BLaER1 treated with 17β-estradiol and CSF1 and Interleukin-3, amounts not matched to agents 10 nM and 100 nM (cell line): ENCODE measurements around the gene GEMIN4.
"Not testable (repeated sequence)": the region's sequence is repeated elsewhere in the genome, so short reads cannot be mapped to it uniquely, and the experiment has no call there.

Source experiments
- H3K27ac ChIP-seq, 11 experiments: shearing (Covaris generic); formaldehyde crosslinking; 2 replicates each; pipeline ENCODE4 v1.8.1; 2022
- H3K27me3 ChIP-seq, 11 experiments: shearing (Covaris generic); formaldehyde crosslinking; 2 replicates each; pipeline ENCODE4 v1.8.1; 2022
- H3K36me3 ChIP-seq, 11 experiments: shearing (Covaris generic); formaldehyde crosslinking; 2 replicates each; pipeline ENCODE4 v1.8.1; 2022
- H3K4me1 ChIP-seq, 10 experiments: shearing (Covaris generic); formaldehyde crosslinking; 2 replicates each; pipeline ENCODE4 v1.8.1; 2022
- H3K4me2 ChIP-seq, 11 experiments: shearing (Covaris generic); formaldehyde crosslinking; 2 replicates each; pipeline ENCODE4 v1.8.1; 2022
- H3K4me3 ChIP-seq, 10 experiments: shearing (Covaris generic); formaldehyde crosslinking; 2 replicates each; pipeline ENCODE4 v1.8.1; 2022
- H3K9ac ChIP-seq, 11 experiments: shearing (Covaris generic); formaldehyde crosslinking; 2 replicates each; pipeline ENCODE4 v1.8.1; 2022
- H3K9me3 ChIP-seq, 11 experiments: shearing (Covaris generic); formaldehyde crosslinking; replicated peaks in 1 of 11; 2 replicates each; pipeline ENCODE4 v1.8.1; 2022
- H4K20me1 ChIP-seq, 11 experiments: shearing (Covaris generic); formaldehyde crosslinking; 2 replicates each; pipeline ENCODE4 v1.8.1; 2022
- Cebpa-rat ChIP-seq, 11 experiments: shearing (Covaris generic); IDR thresholded peaks; 2 replicates each; pipeline ENCODE4 v1.8.1; 2022

Gene GEMIN4

DNA sequence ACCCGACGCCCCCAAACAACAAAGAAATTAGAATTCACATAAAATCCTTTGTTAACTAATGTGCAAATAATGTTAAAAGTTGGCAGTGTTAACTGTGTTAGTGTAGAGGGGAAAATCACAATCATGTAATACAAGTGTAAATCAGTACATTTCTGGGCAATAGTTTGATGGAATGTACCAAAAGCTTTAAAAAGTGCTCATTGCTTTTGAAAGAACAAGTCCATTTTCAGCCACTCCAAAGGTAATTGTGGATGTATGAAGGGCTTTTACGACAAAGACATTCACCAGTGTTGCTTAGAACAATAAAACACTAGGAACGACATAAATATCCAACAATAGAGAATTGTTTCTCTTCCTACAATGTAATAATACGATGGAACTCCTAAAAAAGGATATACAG is 21.0 kb upstream of the GEMIN4 start:
- Histone ChIP-seq H3K27me3 (peaks cover 0 to 7% (median 0%) of the 10 kb centered on the region in 11 experiments; a peak in 1 of 22 replicates), H3K4me2 (peak overlapping the region; percentile 48 to 79 (median 67); a peak in 19 of 22 replicates), H3K27ac (no peak overlapping the region), H4K20me1 (peaks cover 26 to 83% (median 76%) of the 10 kb centered on the region in 11 experiments; a peak in 21 of 22 replicates), H3K4me1 (peaks cover 32 to 48% (median 44%) of the 10 kb centered on the region in 10 experiments), H3K9me3 (no peaks in the 10 kb centered on the region), H3K36me3 (peaks cover 83 to 99% (median 93%) of the 10 kb centered on the region in 11 experiments), H3K9ac (no peak overlapping the region), H3K4me3 (no peak overlapping the region)
- TF ChIP-seq Cebpa-rat (IDR thresholded peaks at IDR 0.05) = no peak

DNA sequence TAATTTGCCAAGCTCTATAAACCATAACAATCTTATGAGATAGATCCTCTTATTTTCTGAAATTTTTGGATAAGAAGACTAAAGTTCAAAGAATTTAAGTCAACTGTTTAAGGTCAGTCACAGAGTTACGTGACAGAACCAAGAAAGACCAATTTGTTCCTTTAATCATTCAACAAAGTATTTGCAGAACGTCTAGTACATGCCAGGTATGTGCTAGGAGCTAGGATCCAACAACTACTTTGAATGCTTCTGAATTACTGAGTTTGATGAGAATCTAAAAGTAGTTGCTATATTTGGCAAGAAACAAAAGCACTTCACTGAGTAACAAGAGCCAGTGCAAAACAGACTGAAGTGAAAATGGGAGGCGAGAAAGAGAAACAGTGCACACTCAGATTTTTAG is 15.0 kb upstream of the GEMIN4 start:
- no peak overlapping the region for H3K4me2 ChIP-seq
- H3K9me3 ChIP-seq = no peaks in the 10 kb centered on the region
- TF ChIP-seq Cebpa-rat (IDR thresholded peaks at IDR 0.05) = no peak
- H3K27me3 ChIP-seq = no peaks in the 10 kb centered on the region
- H3K4me3 ChIP-seq = no peak overlapping the region
- no peak overlapping the region for H3K9ac ChIP-seq
- H4K20me1 ChIP-seq = peaks cover 3 to 32% (median 23%) of the 10 kb centered on the region in 11 experiments; a peak in 16 of 22 replicates
- peaks cover 0 to 2% (median 0%) of the 10 kb centered on the region in 10 experiments; a peak in 3 of 20 replicates for H3K4me1 ChIP-seq
- no peak overlapping the region for H3K27ac ChIP-seq
- peaks cover 85 to 100% (median 96%) of the 10 kb centered on the region in 11 experiments for H3K36me3 ChIP-seq

DNA sequence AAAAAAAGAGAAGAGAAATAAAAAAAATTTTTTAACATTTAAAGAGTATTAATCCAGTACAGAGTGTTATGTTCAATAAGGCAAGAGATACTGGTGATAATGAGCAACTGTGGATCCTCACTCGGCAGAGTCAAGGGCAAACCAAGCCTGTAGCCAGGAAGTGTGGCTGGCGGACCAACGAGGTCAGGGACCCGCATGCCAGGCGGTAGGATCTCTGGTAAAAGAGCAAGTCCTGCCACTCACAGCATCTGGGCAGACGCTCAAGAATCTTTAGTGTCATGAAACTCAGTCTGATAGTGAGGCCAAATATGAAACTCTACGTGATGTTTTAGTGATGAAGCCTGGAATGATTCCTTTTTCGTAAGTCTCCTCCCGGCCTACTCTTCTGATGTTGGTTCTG is 8.3 kb upstream of the GEMIN4 start:
- no peaks in the 10 kb centered on the region for H3K4me1 ChIP-seq
- no peaks in the 10 kb centered on the region for H3K27me3 ChIP-seq
- H3K27ac ChIP-seq = no peak overlapping the region
- H4K20me1 ChIP-seq = no peaks in the 10 kb centered on the region; a peak in 1 of 22 replicates
- no peak overlapping the region for H3K4me3 ChIP-seq
- peaks cover 84 to 96% (median 92%) of the 10 kb centered on the region in 11 experiments for H3K36me3 ChIP-seq
- H3K9ac ChIP-seq = no peak overlapping the region
- no peak overlapping the region for H3K4me2 ChIP-seq
- H3K9me3 ChIP-seq = no peaks in the 10 kb centered on the region
- no peak for TF ChIP-seq Cebpa-rat (IDR thresholded peaks at IDR 0.05)

DNA sequence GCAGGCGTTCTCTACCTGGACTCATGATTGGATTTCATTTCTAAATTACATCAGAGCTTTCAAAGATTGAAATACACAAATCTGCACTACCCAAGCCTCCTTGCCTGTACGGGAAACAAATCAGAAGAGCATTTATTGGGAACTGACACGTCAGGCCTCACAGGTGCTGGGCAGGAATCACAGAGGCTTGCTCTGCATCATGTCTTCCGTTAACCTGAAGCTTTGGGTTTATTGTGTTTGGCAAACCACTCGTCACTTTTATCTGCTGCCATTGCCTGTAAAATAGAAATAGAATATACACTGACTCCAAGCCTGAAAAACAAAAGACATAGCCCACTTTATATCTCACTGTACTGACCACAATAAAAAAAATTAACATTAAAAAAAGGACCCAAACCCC is 7.9 kb upstream of the GEMIN4 start:
- no peak for TF ChIP-seq Cebpa-rat (IDR thresholded peaks at IDR 0.05)
- H4K20me1 ChIP-seq = no peaks in the 10 kb centered on the region
- H3K4me2 ChIP-seq = no peak overlapping the region
- H3K27me3 ChIP-seq = no peaks in the 10 kb centered on the region
- H3K27ac ChIP-seq = no peak overlapping the region
- no peak overlapping the region for H3K9ac ChIP-seq
- H3K4me1 ChIP-seq = no peaks in the 10 kb centered on the region
- H3K4me3 ChIP-seq = no peak overlapping the region
- peaks cover 80 to 92% (median 88%) of the 10 kb centered on the region in 11 experiments for H3K36me3 ChIP-seq
- H3K9me3 ChIP-seq = no peaks in the 10 kb centered on the region

DNA sequence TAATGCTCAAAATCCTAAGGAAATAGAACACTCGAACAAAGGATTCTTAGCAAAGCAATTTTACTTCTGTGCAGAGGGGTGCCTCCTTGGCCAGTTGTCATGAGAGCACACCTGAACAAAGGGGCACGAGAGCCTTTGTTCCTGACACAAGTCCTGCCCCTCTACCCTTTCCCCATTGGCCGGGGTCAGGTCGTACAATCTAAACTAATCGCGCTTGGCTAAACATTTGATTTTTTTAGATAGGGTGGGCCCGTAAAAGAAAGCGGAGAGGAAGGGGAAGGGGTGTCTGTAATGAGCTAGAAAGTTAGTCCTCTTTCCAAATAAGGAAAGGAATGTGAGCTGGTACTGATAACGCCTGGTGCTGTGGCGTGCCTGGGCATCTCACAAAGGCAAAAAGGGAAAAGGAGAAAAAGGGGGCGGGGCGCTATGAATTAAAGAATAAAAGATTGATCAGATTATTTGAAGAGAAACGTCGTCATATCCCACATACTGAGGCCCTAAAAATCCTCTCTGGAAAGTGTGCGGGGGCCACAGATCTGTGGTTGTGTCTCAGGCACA is 4.0 kb upstream of the GEMIN4 start:
- not testable (repeated sequence) for H3K9ac ChIP-seq, H3K27me3 ChIP-seq, H3K9me3 ChIP-seq, H3K27ac ChIP-seq, H3K4me1 ChIP-seq, H4K20me1 ChIP-seq, H3K4me3 ChIP-seq, H3K4me2 ChIP-seq
- H3K36me3 ChIP-seq = peaks cover 46 to 56% (median 51%) of the 10 kb centered on the region in 11 experiments

DNA sequence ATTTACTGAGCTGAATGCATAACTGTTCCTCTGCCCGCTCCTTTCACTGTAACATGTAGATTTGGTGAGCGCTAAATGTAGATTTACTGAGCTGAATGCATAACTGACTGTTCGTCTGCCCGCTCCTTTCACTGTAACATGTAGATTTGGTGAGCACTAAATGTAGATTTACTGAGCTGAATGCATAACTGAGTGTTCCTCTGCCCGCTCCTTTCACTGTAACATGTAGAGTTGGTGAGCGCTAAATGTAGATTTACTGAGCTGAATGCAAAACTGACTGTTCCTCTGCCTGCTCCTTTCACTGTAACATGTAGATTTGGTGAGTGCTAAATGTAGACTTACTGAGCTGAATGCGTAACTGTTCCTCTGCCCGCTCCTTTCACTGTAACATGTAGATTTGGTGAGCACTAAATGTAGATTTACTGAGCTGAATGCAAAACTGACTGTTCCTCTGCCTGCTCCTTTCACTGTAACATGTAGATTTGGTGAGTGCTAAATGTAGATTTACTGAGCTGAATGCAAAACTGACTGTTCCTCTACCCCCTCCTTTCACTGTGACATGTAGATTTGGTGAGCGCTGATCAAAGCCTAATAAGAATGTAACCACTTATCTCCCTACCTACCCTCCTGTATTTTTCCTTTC is 3.4 kb upstream of the GEMIN4 start:
- not testable (repeated sequence) for H3K4me3 ChIP-seq, H3K9ac ChIP-seq, H3K27me3 ChIP-seq, H3K4me2 ChIP-seq, H3K27ac ChIP-seq, H3K9me3 ChIP-seq
- Histone ChIP-seq H3K36me3 (peaks cover 40 to 50% (median 44%) of the 10 kb centered on the region in 11 experiments), H3K4me1 (peaks cover 13 to 15% (median 14%) of the 10 kb centered on the region in 10 experiments), H4K20me1 (peaks cover 0 to 10% (median 6%) of the 10 kb centered on the region in 11 experiments; a peak in 11 of 22 replicates)

DNA sequence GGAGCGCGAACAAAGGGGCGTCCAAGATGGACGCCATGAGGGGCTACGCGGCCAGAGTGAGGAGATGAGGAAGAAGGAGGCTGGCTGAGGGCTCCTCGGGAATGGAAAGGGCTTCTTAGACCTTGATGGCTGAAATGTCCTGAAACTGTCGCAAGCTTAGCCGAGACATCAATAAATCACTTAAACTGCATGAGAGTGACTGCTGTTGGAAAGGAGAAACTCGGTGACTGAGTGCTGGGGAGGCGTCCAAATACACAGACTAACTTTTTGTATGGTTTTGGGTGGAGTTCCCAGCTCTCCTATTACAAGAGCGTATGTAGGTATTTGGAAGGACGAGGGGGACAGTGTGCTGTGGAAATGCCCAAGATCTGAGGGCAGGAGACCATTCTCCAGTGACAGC is 1.4 kb upstream of the GEMIN4 start:
- H3K4me3 ChIP-seq = no peak overlapping the region

DNA sequence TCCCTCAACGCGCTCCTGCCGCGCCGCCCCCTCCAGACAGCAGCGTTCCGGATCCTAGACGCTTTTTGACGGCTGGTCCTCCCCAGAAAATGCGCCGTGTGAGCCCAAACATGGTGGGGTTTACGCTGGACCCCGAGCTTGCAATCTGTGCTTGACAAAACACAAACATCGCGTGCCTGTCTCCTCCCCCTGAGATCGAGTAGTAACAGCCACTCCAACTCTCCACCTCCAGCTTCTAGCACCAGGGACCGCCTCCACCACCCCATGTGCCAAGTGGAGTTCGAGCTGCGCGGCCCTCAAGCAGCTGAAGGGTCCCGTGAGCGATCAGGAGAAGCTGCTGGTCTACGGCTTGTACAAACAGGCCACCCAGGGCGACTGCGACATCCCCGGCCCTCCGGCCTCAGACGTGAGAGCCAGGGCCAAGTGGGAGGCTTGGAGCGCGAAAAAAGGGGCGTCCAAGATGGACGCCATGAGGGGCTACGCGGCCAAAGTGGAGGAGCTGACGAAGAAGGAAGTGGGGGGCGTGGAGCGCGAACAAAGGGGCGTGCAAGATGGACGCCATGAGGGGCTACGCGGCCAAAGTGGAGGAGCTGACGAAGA is 656 bp upstream of the GEMIN4 start:
- Histone ChIP-seq H3K27ac (peak overlapping the region; percentile 86 to 100 (median 98)), H3K9me3 (peaks cover 0 to 13% (median 7%) of the 10 kb centered on the region in 11 experiments; a peak in 9 of 22 replicates), H3K36me3 (peaks cover 29 to 47% (median 35%) of the 10 kb centered on the region in 11 experiments), H3K9ac (peak overlapping the region; percentile 93 to 99 (median 97)), H3K27me3 (no peaks in the 10 kb centered on the region), H3K4me3 (peak overlapping the region; percentile 75 to 91 (median 85)), H3K4me2 (peak overlapping the region; percentile 92 to 99 (median 96)), H4K20me1 (peaks cover 0 to 36% (median 30%) of the 10 kb centered on the region in 11 experiments; a peak in 19 of 22 replicates), H3K4me1 (peaks cover 22 to 37% (median 36%) of the 10 kb centered on the region in 10 experiments)
- no peak for TF ChIP-seq Cebpa-rat (IDR thresholded peaks at IDR 0.05)

More for the DNA sequence above, 1.4 kb upstream of the GEMIN4 start:
- peaks cover 0 to 29% (median 23%) of the 10 kb centered on the region in 11 experiments; a peak in 18 of 22 replicates for H4K20me1 ChIP-seq
- peaks cover 22 to 30% (median 29%) of the 10 kb centered on the region in 10 experiments for H3K4me1 ChIP-seq
- H3K27me3 ChIP-seq = no peaks in the 10 kb centered on the region
- H3K4me2 ChIP-seq = no peak overlapping the region
- no peak overlapping the region for H3K27ac ChIP-seq
- peaks cover 29 to 47% (median 35%) of the 10 kb centered on the region in 11 experiments for H3K36me3 ChIP-seq
- H3K9ac ChIP-seq = no peak overlapping the region
- peaks cover 0 to 13% (median 7%) of the 10 kb centered on the region in 11 experiments; a peak in 9 of 22 replicates for H3K9me3 ChIP-seq
- no peak for TF ChIP-seq Cebpa-rat (IDR thresholded peaks at IDR 0.05)
